Body of pancreas (tissue), 4 donors: Measurements from ENCODE around the gene LRRIQ1.

ENCODE experiments used
- CTCF ChIP-seq, 7 experiments: fragments of 450-650 bp in 4 of 7; fragments of 200-600 bp in 3 of 7; sonication (generic) in 3 of 7; IDR thresholded peaks; one replicate each; pipeline ENCODE4 v1.5.1; 2016 to 2019; ENCODE audit warnings: antibody characterized with exemption in 7 of 7
- POLR2A ChIP-seq, 3 donors: fragments of 450-650 bp; IDR thresholded peaks; one replicate each; pipeline ENCODE4 v1.6.1; 2016; ENCODE audit warnings: antibody characterized with exemption in 3 of 3, mild to moderate bottlenecking in 2 of 3

- TF ChIP-seq CTCF (IDR thresholded peaks at IDR 0.05) (no peak), POLR2A (IDR thresholded peaks at IDR 0.05) (no peak)
Measured at GRCh38 chr12:85043829-85044228, 7.7 kb downstream of the LRRIQ1 start.
